ENCODE measurements around the gene C3orf62.
A peak's percentile ranks its signal among the peaks of the same experiment; 100 is the strongest.
"Not testable (repeated sequence)": the region's sequence is repeated elsewhere in the genome, so short reads cannot be mapped to it uniquely, and the experiment has no call there.

Gene C3orf62

DNA sequence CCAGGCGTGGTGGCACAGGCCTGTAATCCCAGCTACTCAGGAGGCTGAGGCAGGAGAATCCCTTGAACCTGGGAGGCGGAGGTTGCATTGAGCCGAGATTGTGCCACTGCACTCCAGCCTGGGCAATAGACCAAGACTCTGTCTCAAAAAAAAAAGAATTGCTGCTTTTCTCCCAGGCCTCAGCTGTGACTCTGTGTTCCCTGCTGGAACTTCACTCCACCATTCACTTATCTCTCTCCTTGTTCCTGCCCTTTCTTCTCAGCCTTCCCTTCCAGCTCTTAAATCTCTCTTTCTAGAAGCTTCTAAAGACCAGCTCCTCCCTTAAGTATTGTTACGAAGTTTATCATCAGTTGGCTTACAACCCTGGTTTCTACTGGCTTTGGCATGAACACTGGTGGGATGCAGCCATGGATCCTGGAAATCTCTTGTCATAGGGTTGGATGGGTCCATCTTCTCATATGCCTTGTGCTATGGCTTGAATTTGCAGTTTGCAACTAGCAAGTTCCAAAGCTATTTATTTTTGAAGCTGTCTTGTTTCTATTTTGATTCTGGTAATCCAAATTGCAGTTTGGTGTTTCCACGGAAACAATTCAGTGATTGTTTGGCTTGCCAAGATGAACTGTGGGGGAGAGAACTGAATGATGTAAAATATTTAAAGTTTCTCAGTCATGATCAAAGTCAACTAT, 10.5 kb downstream of the C3orf62 start:
- peak in 1 of 2 donors; percentile 26 for DNase-seq

DNA sequence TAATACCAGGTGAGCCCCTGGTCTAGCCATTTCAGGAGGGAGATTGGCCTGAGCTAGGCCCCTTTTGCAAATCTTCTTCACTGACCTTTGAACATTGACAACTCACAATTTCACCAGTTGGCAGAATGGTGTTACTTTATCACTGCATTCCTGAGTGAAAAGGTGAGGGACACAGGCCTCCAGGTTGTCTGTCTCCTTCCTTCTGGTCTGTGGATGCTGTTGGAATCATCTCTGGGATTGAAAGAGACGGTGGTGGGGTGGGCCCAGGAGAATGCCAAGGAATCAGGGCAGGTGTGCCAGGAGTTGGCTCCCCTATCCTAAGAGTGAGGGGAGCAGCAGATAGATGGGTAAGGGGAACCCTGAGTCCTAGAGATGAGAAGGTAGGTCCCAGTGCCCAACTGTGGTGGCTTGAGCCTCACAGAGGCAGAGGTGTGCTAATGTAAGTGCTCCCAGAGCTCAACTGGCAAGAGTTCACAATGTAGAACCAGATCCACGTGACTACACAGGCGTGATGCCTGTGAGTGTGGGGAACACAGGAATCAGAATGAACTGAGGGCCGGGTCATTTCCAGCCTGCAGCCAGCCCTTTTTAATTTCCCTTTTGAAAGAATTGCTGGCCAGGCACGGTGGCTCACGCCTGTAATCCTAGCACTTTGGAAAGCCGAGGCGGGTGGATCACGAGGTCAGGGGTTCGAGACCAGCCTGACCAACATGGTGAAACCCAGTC, 11.2 kb downstream of the C3orf62 start:
- no peak for DNase-seq

DNA sequence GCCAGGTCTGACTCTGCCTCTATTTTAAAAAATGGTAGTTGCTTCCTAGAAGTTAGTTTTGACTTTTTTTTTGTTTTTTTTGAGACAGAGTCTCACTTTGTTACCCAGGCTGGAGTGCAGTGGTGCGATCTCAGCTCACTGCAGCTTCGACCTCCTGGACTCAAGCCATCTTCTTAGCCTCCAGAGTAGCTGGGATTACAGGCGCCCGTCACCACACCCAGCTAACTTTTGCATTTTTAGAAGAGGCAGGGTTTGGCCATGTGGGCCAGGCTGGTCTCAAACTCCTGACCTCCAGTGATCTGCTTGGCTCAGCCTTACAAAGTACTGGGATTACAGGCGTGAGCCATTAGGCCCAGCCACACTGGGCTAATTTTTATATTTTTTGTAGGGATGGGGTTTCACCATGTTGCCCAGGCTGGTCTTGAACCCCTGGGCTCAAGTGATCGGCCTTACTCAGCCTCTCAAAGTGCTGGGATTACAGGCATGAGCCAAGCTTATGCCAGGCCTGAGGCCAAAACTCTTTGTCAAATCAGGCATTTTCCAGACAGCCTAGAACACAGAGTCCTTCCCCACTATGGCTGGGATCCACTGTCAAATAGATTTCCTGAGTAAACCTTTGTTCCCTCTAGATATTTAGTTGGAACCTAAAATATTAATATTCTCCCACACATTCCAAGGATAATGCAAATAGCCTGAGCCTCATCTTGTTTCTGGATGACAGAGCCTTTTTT, 13.7 kb downstream of the C3orf62 start:
- no peak for DNase-seq

GRCh38 chr3:49260806-49261324, 16.2 kb downstream of the C3orf62 start:
- no peak for DNase-seq

DNA sequence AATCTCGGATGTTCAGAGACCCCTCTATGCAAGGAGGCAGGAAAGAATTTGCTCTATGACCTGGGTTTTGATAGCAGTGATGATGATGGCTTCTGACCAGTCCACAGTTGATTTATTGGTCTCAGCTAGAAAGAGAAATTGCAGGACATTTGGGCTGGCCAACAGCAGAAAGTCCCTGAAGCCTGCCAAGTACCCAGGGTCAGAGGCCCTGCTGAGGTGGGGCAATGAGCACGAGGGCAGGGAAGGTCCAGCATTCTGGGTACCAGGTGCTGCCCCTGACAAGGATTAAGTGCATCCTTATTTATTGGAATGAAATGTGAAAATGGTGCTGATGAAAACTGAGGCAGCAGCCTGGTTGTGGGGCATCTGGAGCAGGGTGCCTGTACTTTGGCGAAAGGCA, 19.8 kb downstream of the C3orf62 start:
- DNase-seq = no peak

GRCh38 chr3:49255718-49256511, 21.1 kb downstream of the C3orf62 start:
- DNase-seq = no peak

- no peak for DNase-seq
These were observed 21.9 kb downstream of the C3orf62 start for GRCh38 chr3:49255112-49255511.

DNA sequence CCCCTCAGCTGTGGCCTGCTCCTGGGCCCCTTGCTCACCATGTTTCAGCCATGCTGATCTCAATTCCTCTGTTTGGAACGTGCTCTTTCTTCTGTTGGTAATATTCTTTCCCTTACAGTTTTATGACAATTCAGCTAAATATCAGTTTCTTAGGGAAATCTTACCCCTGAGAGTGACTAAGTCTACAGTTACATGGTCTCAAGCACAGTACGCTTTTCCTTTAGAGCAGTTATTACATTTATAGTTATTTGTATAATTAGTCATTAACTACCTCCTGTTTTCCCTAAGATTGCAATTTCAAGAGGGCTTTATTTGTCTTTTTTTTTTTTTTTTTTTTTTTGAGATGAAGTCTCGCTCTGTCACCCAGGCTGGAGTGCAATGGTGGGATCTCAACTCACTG, 23.5 kb downstream of the C3orf62 start:
- DNase-seq = no peak

DNA sequence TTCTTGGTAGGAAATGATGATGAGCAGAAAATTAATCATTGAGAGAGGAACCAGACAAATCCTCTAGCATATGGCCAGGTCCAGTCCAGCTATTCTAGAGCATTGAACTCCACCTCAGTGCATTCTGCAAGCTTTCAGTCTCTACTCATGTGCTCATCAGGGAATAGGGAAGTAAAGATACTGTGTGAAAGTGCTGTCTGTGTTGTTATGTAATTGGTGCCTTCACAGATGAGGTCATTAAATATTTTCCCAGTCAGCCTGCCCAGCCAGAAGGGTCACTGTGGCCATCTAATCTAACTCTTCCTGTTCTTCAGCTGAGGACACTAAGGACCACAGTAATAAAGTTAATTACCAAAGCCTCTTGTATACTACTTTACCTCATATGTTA, 28.2 kb downstream of the C3orf62 start:
- peak in 1 of 2 donors; percentile 12 for DNase-seq

GRCh38 chr3:49244581-49245205, 32.3 kb downstream of the C3orf62 start:
- no peak for DNase-seq

GRCh38 chr3:49240091-49240490, 36.9 kb downstream of the C3orf62 start:
- DNase-seq = not testable (repeated sequence)

DNA sequence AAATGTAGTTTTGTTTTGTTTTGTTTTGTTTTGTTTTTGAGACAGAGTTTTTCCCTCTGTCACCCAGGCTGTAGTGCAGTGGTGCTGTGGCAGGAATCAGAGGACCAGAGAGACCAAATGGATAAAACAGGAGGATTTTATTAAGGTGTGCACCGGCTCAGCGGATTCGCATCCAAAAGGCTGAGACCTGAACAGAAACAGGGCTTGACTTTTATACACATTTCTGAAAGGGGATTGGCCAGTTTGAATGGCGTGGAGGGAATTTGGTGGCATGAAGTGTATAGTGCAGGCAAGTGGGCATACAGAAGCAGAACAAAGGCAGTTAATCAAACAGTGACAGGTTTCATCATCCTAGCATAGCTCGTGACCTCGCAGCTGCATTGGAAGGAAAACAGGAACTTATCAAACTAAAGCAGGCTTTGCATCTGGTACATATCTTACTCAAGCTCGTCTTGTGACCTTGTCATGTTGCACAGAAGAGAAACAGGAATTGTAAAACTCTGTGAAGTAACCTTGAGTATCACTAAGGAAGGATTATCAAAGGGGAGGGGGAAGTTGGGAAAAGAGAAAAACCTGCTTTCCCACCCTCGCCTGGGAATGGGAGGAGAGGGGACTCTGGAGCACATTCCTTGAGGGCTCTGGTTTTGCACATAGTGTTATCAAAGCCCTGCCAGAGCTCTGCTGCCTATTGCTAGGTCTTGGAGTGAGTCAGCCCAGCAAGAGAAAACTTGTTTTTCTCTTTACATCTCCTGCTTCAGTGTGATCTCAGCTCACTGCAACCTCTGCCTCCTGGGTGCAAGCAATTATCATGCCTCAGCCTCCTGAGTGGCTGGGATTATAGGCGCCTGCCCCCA, 38.5 kb downstream of the C3orf62 start:
- no peak for DNase-seq

GRCh38 chr3:49237344-49237743, 39.7 kb downstream of the C3orf62 start:
- DNase-seq = no peak

DNA sequence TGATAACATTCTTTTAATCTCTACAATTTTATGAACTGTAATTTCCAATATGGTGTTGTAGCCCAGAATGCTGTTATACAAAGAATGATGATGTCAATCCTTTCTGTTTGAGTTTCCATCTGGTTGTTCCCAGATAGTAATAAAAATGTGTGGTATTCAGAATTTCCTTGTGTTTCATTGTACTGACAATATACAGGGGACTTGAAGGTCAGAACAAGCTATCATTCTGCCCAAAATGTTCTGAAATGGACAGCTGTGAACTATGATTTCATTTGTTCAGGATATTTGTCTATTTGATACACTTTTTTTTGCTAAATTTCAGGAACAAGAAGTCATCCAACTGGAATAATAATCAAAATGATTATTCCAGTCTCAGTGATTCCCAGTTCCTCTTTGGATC, 40.8 kb downstream of the C3orf62 start:
- DNase-seq = no peak

- DNase-seq = not testable (repeated sequence)
These were observed 48.2 kb downstream of the C3orf62 start for GRCh38 chr3:49228817-49229216.

DNA sequence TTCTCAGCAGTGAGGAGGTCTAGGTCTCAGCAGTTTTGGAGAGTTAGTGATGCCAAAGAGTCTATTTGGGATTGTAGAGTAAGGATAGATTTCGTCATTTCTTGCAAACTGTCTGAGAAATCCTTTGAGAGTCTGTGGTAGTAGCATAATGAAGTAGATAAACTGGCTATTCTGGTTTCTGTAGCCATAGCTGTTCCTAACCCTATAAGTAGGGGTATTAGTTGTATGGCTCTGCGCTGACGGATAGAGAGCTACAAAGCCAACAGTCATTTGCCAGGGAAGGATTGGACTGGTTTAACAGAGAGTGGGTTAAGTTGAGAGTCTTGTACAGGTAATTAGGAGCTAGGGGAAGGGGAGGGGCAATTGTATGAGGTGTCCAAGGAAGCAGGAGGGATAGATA, 55.0 kb downstream of the C3orf62 start:
- DNase-seq = no peak

GRCh38 chr3:49220985-49221563, 56.0 kb downstream of the C3orf62 start:
- not testable (repeated sequence) for DNase-seq

DNA sequence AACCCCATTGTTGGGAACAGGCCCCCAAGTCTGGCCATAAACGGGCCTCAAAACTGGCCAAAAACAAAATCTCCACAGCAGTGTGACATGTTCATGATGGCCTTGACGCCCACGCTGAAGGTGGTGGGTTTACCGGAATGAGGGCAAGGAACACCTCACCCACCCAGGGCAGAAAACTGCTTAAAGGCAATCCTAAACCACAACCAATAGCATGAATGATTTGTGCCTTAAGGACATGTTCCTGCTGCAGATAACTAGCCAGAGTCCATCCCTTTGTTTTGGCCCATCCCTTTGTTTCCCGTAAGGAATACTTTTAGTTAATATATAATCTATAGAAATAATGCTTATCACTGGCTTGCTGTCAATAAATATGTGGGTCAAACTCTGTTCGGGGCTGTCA, 57.9 kb downstream of the C3orf62 start:
- DNase-seq = no peak
